ENCODE data around the gene GRIK4.

The GRIK4 gene

GRCh38 chr11:120867531-120867930, 356.0 kb downstream of the GRIK4 start:
- DNase-seq (ENCODE audit: low read depth) = no peak
- TF ChIP-seq CTCF (IDR thresholded peaks at IDR 0.05; ENCODE audit: low read depth, low read length, missing control alignments) = no peak
- in situ Hi-C loops (cut with HindIII; ENCODE audit: low sequenced_read_pairs) = no loop called here
- H3K4me3 ChIP-seq (ENCODE audit: low read depth, low read length) = no peak overlapping the region

- TF ChIP-seq CTCF (IDR thresholded peaks at IDR 0.05; ENCODE audit: low read depth, low read length, missing control alignments) = no peak
- in situ Hi-C loops (cut with HindIII; ENCODE audit: low sequenced_read_pairs) = no loop called here
- H3K4me3 ChIP-seq (ENCODE audit: low read depth, low read length) = no peak overlapping the region
- DNase-seq (ENCODE audit: low read depth) = no peak
Observed at GRCh38 chr11:120867988-120868387, 356.4 kb downstream of the GRIK4 start.

- H3K4me3 ChIP-seq (ENCODE audit: low read depth, low read length) = no peak overlapping the region
- in situ Hi-C loops (cut with HindIII; ENCODE audit: low sequenced_read_pairs) = no loop called here
- TF ChIP-seq CTCF (IDR thresholded peaks at IDR 0.05; ENCODE audit: low read depth, low read length, missing control alignments) = no peak
- no peak for DNase-seq (ENCODE audit: low read depth)
Observed at GRCh38 chr11:120869097-120869496, 357.5 kb downstream of the GRIK4 start.

GRCh38 chr11:120869516-120870011, 358.0 kb downstream of the GRIK4 start:
- DNase-seq (ENCODE audit: low read depth) = no peak
- no peak overlapping the region for H3K4me3 ChIP-seq (ENCODE audit: low read depth, low read length)
- no peak for TF ChIP-seq CTCF (IDR thresholded peaks at IDR 0.05; ENCODE audit: low read depth, low read length, missing control alignments)
- in situ Hi-C loops (cut with HindIII; ENCODE audit: low sequenced_read_pairs) = no loop called here

GRCh38 chr11:120871194-120871593, 359.6 kb downstream of the GRIK4 start:
- DNase-seq (ENCODE audit: low read depth) = no peak
- H3K4me3 ChIP-seq (ENCODE audit: low read depth, low read length) = no peak overlapping the region
- in situ Hi-C loops (cut with HindIII; ENCODE audit: low sequenced_read_pairs) = no loop called here
- no peak for TF ChIP-seq CTCF (IDR thresholded peaks at IDR 0.05; ENCODE audit: low read depth, low read length, missing control alignments)

GRCh38 chr11:120871924-120872323, 360.4 kb downstream of the GRIK4 start:
- in situ Hi-C loops (cut with HindIII; ENCODE audit: low sequenced_read_pairs) = no loop called here

More at GRCh38 chr11:120871924-120872323, 360.4 kb downstream of the GRIK4 start:
- DNase-seq (ENCODE audit: low read depth) = no peak
- no peak overlapping the region for H3K4me3 ChIP-seq (ENCODE audit: low read depth, low read length)
- TF ChIP-seq CTCF (IDR thresholded peaks at IDR 0.05; ENCODE audit: low read depth, low read length, missing control alignments) = no peak

Measured in astrocyte of the cerebellum (primary cell).